Coronary artery (tissue), 2 donors: Measurements from ENCODE around the gene POLR2I.
A peak's percentile ranks its signal among the peaks of the same experiment; 100 is the strongest.

ENCODE experiments used
- DNase-seq: peaks from one replicate; pipeline ENCODE4 v3.0.0-alpha.2; 2017; ENCODE audit warnings: low spot score
- H3K27ac ChIP-seq, 2 donors: fragments of 200-600 bp; sonication (generic); one replicate each; pipeline ENCODE4 v1.5.1; 2016 to 2019
- H3K4me3 ChIP-seq: fragments of 200-600 bp; sonication (generic); 2 replicates; pipeline ENCODE4 v1.5.1; 2016; ENCODE audit warnings: mild to moderate bottlenecking, moderate library complexity
- TF ChIP-seq, protein P1 (sequence below): fragments of 200-600 bp; sonication (generic); IDR thresholded peaks from one replicate; pipeline ENCODE4 v1.5.1; 2019; ENCODE audit warnings: antibody characterized with exemption

Gene POLR2I

GRCh38 chr19:36151144-36152018 is 36.7 kb upstream of the POLR2I start:
- TF ChIP-seq, protein P1, sequence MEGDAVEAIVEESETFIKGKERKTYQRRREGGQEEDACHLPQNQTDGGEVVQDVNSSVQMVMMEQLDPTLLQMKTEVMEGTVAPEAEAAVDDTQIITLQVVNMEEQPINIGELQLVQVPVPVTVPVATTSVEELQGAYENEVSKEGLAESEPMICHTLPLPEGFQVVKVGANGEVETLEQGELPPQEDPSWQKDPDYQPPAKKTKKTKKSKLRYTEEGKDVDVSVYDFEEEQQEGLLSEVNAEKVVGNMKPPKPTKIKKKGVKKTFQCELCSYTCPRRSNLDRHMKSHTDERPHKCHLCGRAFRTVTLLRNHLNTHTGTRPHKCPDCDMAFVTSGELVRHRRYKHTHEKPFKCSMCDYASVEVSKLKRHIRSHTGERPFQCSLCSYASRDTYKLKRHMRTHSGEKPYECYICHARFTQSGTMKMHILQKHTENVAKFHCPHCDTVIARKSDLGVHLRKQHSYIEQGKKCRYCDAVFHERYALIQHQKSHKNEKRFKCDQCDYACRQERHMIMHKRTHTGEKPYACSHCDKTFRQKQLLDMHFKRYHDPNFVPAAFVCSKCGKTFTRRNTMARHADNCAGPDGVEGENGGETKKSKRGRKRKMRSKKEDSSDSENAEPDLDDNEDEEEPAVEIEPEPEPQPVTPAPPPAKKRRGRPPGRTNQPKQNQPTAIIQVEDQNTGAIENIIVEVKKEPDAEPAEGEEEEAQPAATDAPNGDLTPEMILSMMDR: no peak
- DNase-seq: peak; percentile 88
- H3K27ac ChIP-seq: peak overlapping the region; percentile 96 to 99
- H3K4me3 ChIP-seq: peak overlapping the region; percentile 90

DNA sequence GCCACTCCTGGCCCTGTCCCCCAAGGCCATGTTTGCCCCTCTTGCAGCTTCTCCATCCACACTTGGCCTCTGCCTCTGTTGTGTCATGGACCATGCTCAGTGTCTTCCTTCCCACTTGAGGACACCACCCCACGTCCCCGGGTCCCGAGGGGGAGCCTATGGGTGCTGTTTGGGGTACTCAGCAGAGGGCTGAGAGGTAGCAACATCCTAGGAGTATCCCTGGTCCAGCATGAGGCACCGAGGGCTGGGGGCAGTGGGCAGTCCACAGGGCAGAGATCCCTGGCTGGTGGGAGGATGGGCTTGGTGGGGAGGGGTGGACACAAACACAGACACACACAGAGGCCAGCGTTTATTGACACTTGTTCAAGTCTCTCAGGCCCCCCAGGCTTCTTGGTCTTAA is 35.9 kb upstream of the POLR2I start:
- peak overlapping the region; percentile 90 for H3K4me3 ChIP-seq
- TF ChIP-seq, protein P1: no peak
- no peak for DNase-seq
- H3K27ac ChIP-seq: peak overlapping the region; percentile 96 to 99

DNA sequence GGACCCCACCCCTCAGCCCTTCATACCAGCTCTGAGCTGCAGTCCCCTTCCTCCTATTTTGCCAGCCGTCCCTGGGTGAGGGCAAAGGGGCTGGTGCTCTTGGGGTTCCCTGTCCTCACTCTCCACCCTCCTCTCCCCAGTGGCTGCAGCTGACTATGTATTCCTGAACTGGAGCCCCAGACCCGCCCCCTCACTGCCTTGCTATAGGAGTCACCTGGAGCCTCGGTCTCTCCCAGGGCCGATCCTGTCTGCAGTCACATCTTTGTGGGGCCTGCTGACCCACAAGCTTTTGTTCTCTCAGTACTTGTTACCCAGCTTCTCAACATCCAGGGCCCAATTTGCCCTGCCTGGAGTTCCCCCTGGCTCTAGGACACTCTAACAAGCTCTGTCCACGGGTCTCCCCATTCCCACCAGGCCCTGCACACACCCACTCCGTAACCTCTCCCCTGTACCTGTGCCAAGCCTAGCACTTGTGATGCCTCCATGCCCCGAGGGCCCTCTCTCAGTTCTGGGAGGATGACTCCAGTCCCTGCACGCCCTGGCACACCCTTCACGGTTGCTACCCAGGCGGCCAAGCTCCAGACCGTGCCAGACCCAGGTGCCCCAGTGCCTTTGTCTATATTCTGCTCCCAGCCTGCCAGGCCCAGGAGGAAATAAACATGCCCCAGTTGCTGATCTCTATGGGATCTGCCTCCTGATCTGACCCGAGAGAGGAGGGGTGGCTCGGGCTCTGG is 35.2 kb upstream of the POLR2I start:
- no peak overlapping the region for H3K4me3 ChIP-seq
- H3K27ac ChIP-seq: peak overlapping the region in 1 of 2 donors; percentile 99
- DNase-seq: no peak
- TF ChIP-seq, protein P1: no peak

DNA sequence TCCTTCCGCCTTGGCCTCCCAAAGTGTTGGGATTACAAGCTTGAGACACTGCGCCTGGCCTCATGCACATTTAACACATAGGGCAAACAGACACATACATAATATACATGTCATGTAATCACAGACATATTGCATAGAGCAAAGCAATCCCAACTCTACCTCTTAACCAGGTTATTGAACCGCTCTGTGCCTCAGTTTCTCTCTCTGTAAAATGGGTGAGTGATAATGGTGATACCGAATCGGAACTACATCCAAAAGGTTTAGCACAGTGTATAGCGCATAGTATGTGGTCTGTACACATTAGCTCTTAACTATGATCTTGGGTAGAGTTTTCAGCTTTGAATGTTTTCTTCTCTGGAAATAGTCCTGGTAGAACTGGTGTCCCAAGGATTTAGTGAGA is 29.9 kb upstream of the POLR2I start:
- DNase-seq: no peak
- Histone ChIP-seq H3K4me3 (no peak overlapping the region), H3K27ac (no peak overlapping the region)
- TF ChIP-seq, protein P1: no peak

DNA sequence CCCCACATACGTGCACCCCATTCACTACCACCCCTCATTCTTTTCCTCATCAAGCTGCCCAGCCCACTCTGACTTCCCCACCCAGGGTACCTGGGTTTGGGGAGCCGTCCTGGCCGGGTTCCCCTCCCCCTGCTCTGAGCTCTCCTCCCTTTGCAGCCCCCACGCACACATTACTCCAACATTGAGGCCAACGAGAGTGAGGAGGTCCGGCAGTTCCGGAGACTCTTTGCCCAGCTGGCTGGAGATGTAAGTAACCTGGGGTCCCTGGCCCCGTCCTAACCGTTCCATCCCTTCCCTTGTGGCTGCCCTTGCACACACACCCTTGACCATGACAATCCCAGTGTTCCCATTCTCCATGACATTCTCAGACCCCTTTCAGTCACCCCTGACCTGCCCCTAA is 27.8 kb upstream of the POLR2I start:
- DNase-seq: no peak
- Histone ChIP-seq H3K4me3 (no peak overlapping the region), H3K27ac (no peak overlapping the region)
- TF ChIP-seq, protein P1: no peak

- Histone ChIP-seq H3K27ac (peak overlapping the region in 1 of 2 donors; percentile 97), H3K4me3 (no peak overlapping the region)
- TF ChIP-seq, protein P1: no peak
- DNase-seq: no peak
These were observed 27.4 kb upstream of the POLR2I start for GRCh38 chr19:36142046-36142445.
